ACC112 (cell line): ENCODE measurements around the gene CMTM8.
A peak's percentile ranks its signal among the peaks of the same experiment; 100 is the strongest.
"Not testable (repeated sequence)": the region's sequence is repeated elsewhere in the genome, so short reads cannot be mapped to it uniquely, and the experiment has no call there.

Experiments used
- H2AFZ ChIP-seq: fragments of 200-600 bp; sonication (generic); one replicate; pipeline ENCODE4 v1.6.0; 2017; ENCODE audit warnings: antibody characterized with exemption, low read length; ENCODE audit not compliant: unreplicated experiment
- H3K27ac ChIP-seq: fragments of 200-600 bp; sonication (generic); 2 replicates; pipeline ENCODE4 v1.5.1; 2014; ENCODE audit warnings: low read depth, mild to moderate bottlenecking, antibody characterized with exemption, low read length, moderate library complexity
- H3K27me3 ChIP-seq: fragments of 200-600 bp; sonication (generic); 2 replicates; pipeline ENCODE4 v1.6.1; 2014; ENCODE audit warnings: mild to moderate bottlenecking, antibody characterized with exemption, low read length, moderate library complexity, mixed read lengths; ENCODE audit not compliant: insufficient read depth
- H3K36me3 ChIP-seq: fragments of 200-600 bp; sonication (generic); 2 replicates; pipeline ENCODE4 v1.6.1; 2016; ENCODE audit warnings: mild to moderate bottlenecking, antibody characterized with exemption, low read length, moderate library complexity, mixed read lengths; ENCODE audit not compliant: insufficient read depth
- H3K4me1 ChIP-seq: fragments of 200-600 bp; sonication (generic); one replicate; pipeline ENCODE4 v1.6.1; 2016; ENCODE audit warnings: low read length, mixed read lengths; ENCODE audit not compliant: insufficient read depth, unreplicated experiment, control insufficient read depth
- H3K4me3 ChIP-seq: fragments of 200-600 bp; sonication (generic); 2 replicates; pipeline ENCODE4 v1.5.1; 2014; ENCODE audit warnings: mild to moderate bottlenecking, low read depth, low read length
- H3K79me2 ChIP-seq: fragments of 200-600 bp; sonication (generic); one replicate; pipeline ENCODE4 v1.6.0; 2016; ENCODE audit warnings: low read length; ENCODE audit not compliant: control insufficient read depth, unreplicated experiment, insufficient read depth

The CMTM8 gene

DNA sequence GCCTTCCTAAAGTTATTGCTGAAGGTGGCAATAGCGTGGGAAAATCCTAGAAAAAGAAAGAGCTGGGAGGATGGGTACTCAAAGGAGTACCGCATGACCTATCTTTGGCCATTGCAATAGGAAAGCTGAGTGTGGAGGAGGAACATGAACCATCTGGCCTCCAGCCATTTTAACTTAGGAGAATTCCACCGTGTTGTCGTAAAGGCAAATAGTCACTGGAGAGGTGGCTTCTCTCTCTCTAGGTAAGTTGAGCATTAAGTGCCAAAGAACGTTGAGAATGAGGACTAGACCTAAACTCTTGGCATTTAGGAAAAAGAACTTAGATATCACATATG is 137.1 kb downstream of the CMTM8 start:
- Histone ChIP-seq H3K4me1 (peaks cover 8% of the 10 kb centered on the region), H2AFZ (no peak overlapping the region), H3K27ac (no peak overlapping the region), H3K27me3 (no peaks in the 10 kb centered on the region), H3K4me3 (no peak overlapping the region), H3K36me3 (no peaks in the 10 kb centered on the region), H3K79me2 (no peaks in the 10 kb centered on the region)

DNA sequence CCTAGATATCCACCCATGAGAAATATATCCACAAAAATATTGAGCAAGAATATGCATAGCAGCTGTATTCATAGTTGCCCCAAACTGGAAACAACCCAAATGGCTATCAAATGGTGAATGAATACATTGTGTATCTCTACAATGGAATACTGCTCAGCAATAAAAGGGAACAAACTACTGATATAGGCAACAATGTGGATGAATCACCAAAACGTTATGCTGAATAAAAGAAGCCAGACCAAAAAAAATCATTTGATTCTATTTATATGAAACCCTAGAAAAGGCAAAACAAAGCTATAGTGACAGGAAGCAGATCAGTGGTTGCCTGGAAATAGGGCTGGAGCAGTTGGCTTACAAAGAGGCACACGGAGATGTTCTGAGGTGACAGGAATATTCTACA is 137.6 kb downstream of the CMTM8 start:
- Histone ChIP-seq H3K27me3 (no peaks in the 10 kb centered on the region), H3K79me2 (no peaks in the 10 kb centered on the region), H3K4me3 (no peak overlapping the region), H3K27ac (no peak overlapping the region), H3K36me3 (no peaks in the 10 kb centered on the region), H3K4me1 (peaks cover 8% of the 10 kb centered on the region), H2AFZ (no peak overlapping the region)

DNA sequence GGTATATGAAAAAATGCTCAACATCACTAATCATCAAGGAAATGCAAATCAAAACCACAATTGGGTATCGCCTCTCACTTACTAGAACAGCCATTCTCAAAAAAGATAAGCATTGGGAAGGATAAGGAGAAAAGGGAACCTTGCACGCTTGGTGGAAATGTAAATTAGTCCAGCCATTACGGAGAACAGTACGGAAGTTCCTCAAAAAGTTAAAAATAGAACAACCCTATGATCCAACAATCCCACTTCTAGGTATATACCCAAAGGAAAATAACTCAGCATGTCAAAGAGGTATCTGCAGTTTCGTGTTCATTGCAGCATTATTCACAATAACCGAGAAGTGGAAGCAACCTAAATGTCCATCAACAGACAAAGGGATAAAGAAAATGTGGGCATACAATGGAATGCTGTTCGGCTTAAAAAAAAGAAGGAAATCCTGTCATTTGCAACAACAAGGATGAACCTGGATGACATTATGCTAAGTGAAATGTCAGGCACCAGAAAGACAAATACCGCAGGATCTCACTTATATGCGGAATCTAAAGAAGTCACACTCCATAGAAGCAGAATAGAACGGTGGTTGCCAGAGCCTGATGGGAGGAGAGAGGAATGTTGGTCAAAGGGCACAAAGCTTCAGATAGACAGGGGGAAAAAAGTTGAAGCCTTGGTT is 141.5 kb downstream of the CMTM8 start:
- Histone ChIP-seq H3K27ac (no peak overlapping the region), H3K4me3 (no peak overlapping the region), H3K27me3 (no peaks in the 10 kb centered on the region), H3K36me3 (no peaks in the 10 kb centered on the region), H3K79me2 (no peaks in the 10 kb centered on the region), H3K4me1 (peaks cover 8% of the 10 kb centered on the region), H2AFZ (no peak overlapping the region)

DNA sequence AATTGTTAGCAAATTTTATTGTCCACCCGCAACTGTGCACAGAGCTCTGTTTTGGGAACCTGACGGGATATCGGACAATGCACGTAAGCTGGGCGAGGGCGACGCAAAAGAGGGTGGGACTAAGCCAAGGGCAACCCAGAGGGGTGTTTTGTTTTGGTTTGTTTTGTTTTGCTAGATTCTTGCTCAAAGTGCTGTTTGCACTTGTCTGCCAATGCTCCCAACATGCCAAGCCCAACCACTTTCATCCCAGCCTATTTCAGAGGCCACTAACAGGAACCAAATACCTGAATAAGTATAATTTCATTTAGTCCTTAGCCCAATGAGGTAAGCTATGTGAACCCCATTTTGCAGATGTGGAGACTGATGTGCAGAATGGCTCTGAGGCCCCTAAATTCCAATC is 143.4 kb downstream of the CMTM8 start:
- Histone ChIP-seq H3K4me3 (no peak overlapping the region), H3K27me3 (0 out of 2 replicates have a peak, but pooled peaks cover 5% of the 10 kb centered on the region), H3K36me3 (no peaks in the 10 kb centered on the region), H3K79me2 (no peaks in the 10 kb centered on the region), H3K4me1 (no peaks in the 10 kb centered on the region), H2AFZ (no peak overlapping the region), H3K27ac (no peak overlapping the region)

DNA sequence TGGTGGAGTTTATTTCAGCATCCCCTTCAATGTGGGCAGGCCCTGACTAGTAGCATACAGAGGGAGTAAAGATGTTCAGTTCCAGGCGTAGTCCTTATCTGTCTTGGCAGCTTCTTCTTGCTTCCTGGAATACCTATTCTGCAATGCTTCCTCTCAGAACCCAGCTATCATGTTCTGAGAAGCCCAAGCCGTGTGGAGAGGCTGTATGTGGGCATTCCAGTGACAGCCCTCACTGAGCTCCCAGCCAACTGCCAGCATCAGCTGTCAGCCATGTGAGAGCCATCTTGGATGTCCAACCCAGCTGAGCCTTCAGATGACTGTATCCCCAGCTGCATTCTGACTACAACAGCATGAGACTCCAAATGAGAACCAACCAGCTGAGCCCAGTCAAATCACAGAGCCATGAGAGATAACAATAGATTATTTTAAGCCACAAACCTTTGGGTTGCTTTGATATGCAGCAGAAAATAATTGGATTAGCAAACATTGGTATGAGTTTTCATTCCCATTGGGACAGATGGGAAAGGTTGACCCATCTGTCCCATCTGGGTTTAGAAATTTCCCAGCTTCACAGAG is 144.7 kb downstream of the CMTM8 start:
- Histone ChIP-seq H3K4me3 (no peak overlapping the region), H2AFZ (no peak overlapping the region), H3K79me2 (no peaks in the 10 kb centered on the region), H3K4me1 (no peaks in the 10 kb centered on the region), H3K36me3 (no peaks in the 10 kb centered on the region), H3K27me3 (0 out of 2 replicates have a peak, but pooled peaks cover 5% of the 10 kb centered on the region), H3K27ac (no peak overlapping the region)

DNA sequence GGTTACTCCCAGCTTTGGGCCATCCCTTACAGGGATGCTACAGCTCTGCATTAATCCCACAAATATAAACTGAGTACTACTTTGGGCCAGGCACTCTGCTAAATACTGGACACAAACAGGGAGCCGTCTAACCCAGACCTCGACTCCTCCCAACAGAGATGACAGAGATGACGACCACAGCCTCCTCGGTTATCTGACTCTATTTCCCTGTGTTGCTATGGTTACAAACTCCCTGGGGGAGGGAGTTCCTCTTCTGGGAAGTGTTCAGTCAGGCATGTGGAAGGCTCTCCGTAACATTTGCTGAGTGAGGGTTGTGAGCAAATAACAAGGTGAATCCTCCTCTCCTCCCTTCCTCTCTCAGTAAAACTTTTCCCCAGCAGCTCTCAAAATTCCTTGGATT is 146.5 kb downstream of the CMTM8 start:
- Histone ChIP-seq H2AFZ (no peak overlapping the region), H3K27ac (no peak overlapping the region), H3K4me1 (peaks cover 4% of the 10 kb centered on the region), H3K27me3 (0 out of 2 replicates have a peak, but pooled peaks cover 5% of the 10 kb centered on the region), H3K79me2 (no peaks in the 10 kb centered on the region), H3K4me3 (no peak overlapping the region), H3K36me3 (no peaks in the 10 kb centered on the region)

DNA sequence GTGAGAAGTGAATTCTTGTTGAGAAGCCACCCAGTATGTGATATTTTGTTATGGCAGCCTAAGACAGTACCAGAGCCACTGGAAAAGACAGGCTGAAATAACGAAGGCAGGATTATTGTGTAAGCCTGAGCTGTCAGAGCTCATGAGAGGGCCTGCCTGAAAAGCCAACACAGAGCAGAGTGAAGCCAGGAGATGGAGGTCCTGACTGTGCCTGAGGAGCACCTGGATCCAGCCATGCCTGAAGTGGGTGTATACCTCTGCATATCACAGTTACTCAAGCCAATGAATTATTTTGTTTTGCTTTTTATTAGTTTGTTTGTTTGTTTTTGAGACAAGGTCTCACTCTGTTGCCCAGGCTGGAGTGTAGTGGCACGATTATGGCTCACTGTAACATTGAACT is 149.0 kb downstream of the CMTM8 start:
- no peak overlapping the region for H2AFZ ChIP-seq
- peaks cover 8% of the 10 kb centered on the region for H3K4me1 ChIP-seq
- no peak overlapping the region for H3K27ac ChIP-seq
- no peaks in the 10 kb centered on the region for H3K36me3 ChIP-seq
- 0 out of 2 replicates have a peak, but pooled peaks cover 5% of the 10 kb centered on the region for H3K27me3 ChIP-seq
- H3K4me3 ChIP-seq: no peak overlapping the region
- H3K79me2 ChIP-seq: peaks cover 3% of the 10 kb centered on the region

DNA sequence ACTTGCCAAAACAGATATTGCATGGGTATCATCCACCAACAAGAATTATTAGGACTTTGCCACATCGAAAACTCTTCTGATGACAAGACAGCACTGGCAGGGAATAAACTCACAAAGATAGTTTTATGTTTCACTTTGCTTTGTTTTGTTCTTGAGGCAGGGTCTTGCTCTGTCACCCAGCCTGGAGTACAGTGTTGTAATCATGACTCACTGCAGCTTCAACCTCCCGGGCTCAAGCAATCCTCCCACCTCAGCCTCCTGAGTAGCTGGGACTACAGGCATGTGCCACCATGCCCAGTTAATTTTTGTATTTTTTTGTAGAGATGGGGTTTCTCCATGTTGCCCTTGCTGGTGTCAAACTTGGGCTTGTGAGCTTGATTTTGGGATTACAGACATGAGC is 151.1 kb downstream of the CMTM8 start:
- H3K4me3 ChIP-seq, H2AFZ ChIP-seq, H3K36me3 ChIP-seq, H3K27me3 ChIP-seq, H3K27ac ChIP-seq: not testable (repeated sequence)
- Histone ChIP-seq H3K79me2 (peaks cover 24% of the 10 kb centered on the region), H3K4me1 (peaks cover 14% of the 10 kb centered on the region)

DNA sequence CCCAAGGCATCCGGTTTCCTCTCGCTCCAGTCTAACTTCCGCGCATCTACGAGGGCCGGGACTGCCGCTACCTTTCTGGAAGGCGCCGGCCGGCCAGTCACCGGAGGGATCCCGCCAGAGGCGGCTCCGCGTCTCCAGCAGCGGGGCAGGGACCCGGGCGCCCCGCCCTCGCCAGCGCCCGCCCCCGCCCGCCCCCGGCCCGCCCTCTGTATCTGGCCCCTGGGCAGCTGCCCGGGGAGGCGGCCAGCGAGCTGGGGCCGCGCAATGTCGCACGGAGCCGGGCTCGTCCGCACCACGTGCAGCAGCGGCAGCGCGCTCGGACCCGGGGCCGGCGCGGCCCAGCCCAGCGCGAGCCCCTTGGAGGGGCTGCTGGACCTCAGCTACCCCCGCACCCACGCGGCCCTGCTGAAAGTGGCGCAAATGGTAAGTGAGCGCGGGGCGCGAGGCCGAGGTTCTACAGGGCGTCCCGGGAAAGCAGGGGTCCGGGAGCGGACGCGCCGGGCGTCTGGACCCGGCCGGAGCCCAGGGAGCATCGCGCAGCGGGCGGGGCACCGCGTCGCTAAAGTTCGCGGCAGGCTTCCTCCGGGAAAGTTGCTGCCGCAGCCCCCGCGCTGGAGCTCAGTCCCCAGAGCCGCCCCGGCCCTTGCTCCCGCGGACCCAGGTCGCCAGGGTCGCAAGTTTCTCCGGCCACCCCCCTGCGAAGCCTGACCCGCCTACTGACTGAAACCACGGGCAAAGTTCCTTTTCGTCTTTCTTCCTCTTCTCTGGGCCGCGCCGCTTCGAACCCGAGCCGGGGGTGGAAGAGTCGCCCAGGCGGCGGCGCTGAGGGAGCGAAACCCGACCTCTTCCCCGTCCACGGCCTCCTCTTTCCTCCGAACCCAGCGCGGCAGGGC is 153.4 kb downstream of the CMTM8 start, which contains the start of gene CMTM7:
Gene CMTM7, plus strand, starts transcription at position 211 of the 893 bp plus-strand sequence. Its CDS starts 54 bp downstream, at position 265.
- Histone ChIP-seq H3K36me3 (no peaks in the 10 kb centered on the region), H3K79me2 (peaks cover 39% of the 10 kb centered on the region), H3K27me3 (no peaks in the 10 kb centered on the region), H3K4me1 (peaks cover 14% of the 10 kb centered on the region), H3K27ac (peak within 1 kb of the TSS; percentile 17; the same call in 1 of the 2 replicates), H2AFZ (peak within 1 kb of the TSS; percentile 87), H3K4me3 (peak within 1 kb of the TSS; percentile 89)

DNA sequence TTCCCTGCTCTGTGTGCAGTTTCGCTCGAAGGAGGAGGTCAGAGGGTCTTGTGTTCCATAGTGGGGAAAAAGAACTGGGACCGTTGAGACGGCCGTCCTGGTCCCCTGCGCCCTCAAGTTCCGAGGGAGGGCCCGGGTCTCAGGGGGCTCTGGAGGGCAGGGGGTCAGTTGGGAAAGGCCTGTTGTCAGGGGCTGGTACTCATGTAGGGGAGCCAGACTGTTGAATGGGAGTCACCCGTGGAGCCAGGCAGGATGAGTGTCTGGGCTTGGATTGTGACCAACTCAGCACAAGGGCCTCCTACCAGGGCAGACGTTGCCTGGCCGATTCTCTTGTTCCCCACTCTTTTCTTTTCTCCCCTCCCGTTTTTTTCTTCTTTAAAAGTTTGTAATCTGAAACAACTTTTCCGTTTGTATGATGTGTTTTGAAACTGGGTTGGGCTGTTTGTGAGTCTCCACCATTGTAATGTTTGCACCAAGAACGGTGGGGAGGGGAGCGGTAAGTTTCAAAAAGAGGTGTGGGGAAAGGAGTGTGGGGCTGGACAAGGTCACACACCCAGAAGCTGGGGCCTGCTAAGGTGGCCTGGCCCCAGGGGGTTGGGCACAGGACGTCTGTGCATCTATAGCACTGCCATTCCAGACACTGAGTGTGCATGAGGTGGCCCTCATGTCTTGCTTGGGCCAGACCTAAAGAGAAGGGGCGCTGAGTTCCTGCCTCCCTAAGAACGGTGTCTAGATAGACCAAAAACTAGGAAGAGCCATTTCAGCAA is 154.2 kb downstream of the CMTM8 start:
- Histone ChIP-seq H3K27ac (peak overlapping the region; percentile 17; the same call in 1 of the 2 replicates), H3K4me3 (peak overlapping the region; percentile 89), H2AFZ (peak overlapping the region; percentile 76), H3K4me1 (peaks cover 14% of the 10 kb centered on the region), H3K79me2 (peaks cover 39% of the 10 kb centered on the region), H3K27me3 (no peaks in the 10 kb centered on the region), H3K36me3 (no peaks in the 10 kb centered on the region)
